Endothelial cell of umbilical vein (primary cell): ENCODE results near the gene CHRNE. TPM values are rescaled to one million over a fixed set of nuclear protein-coding genes. Genes with fewer than 3 reads are reported as not detected.

Source experiments
- BruUV-seq: library from RNA; stranded (reverse); fragments of 400-500 nt; replicated peaks from 2 replicates; lab custom pipeline; 2021; lab: Mats Ljungman, UMichigan
- CTCF ChIA-PET: fragments of 300-600, 350-600 bp; sonication (Branson Sonifier 250); formaldehyde crosslinking; loops from one replicate; lab custom pipeline; 2021; ENCODE audit warnings: antibody characterized with exemption, inconsistent platforms; lab: Charles Lee
- POLR2A ChIA-PET: fragments of 300-600, 350-600 bp; sonication (Branson Sonifier 250); formaldehyde crosslinking; loops from one replicate; lab custom pipeline; 2021; ENCODE audit warnings: antibody characterized with exemption, inconsistent platforms; lab: Charles Lee
- DNase-seq: peaks from one replicate; pipeline ENCODE4 v3.0.0-alpha.2; 2011; ENCODE audit warnings: low read depth, low spot score
- FAIRE-seq: peaks from 2 replicates; lab custom pipeline; 2011; peaks lifted over from hg19 to GRCh38; lab: Jason Lieb, UNC
- H2AFZ ChIP-seq: 2 replicates; pipeline ENCODE4 v1.6.0; 2012; ENCODE audit warnings: low read depth, low read length, control low read depth, inconsistent platforms
- H3K27ac ChIP-seq: 2 replicates; pipeline ENCODE4 v1.5.1; 2011; ENCODE audit warnings: low read depth, mild to moderate bottlenecking, control low read depth, low read length, moderate library complexity; ENCODE audit not compliant: insufficient read depth
- H3K27me3 ChIP-seq, 2 experiments: 2 replicates each; pipeline versions ENCODE4 v1.6.0 to v1.6.1; 2011; ENCODE audit warnings: low read length in 2 of 2, mixed read lengths in 1 of 2; ENCODE audit not compliant: control insufficient read depth in 2 of 2, insufficient read depth in 2 of 2
- H3K36me3 ChIP-seq, 2 experiments: 2 replicates in 1 of 2; 3 replicates in 1 of 2; pipeline ENCODE4 v1.5.1; 2011; ENCODE audit warnings: low read length in 2 of 2, mild to moderate bottlenecking in 1 of 2, moderate library complexity in 1 of 2; ENCODE audit not compliant: control insufficient read depth in 2 of 2, insufficient read depth in 2 of 2; ENCODE audit errors: extremely low read depth in 1 of 2
- H3K4me1 ChIP-seq: 3 replicates; pipeline ENCODE4 v1.5.1; 2011; ENCODE audit warnings: mild to moderate bottlenecking, low read length; ENCODE audit not compliant: control insufficient read depth, insufficient read depth; ENCODE audit errors: extremely low read depth
- H3K4me2 ChIP-seq: 2 replicates; pipeline ENCODE4 v1.6.1; 2011; ENCODE audit warnings: low read length, control low read depth, mixed read lengths; ENCODE audit not compliant: insufficient read depth
- H3K4me3 ChIP-seq, 3 experiments: fragments of 200-600 bp in 1 of 3; sonication (generic), shearing (Covaris generic) in 1 of 3; replicated peaks in 1 of 3; 2 replicates each; pipeline ENCODE4 v1.5.1; 2011 to 2016; ENCODE audit warnings: control low read depth in 3 of 3, low read length in 3 of 3, mild to moderate bottlenecking in 2 of 3, inconsistent platforms in 1 of 3, low read depth in 1 of 3, moderate library complexity in 1 of 3; ENCODE audit not compliant: insufficient read depth in 1 of 3
- H3K79me2 ChIP-seq: 2 replicates; pipeline ENCODE4 v1.6.0; 2012; ENCODE audit warnings: low read length, inconsistent platforms; ENCODE audit not compliant: control insufficient read depth, insufficient read depth
- H3K9ac ChIP-seq: replicated peaks from 2 replicates; pipeline ENCODE3; 2011; ENCODE audit warnings: low read length, control low read depth; ENCODE audit not compliant: insufficient read depth; ENCODE audit errors: extremely low read depth
- H3K9me1 ChIP-seq: replicated peaks from 3 replicates; pipeline ENCODE4 v1.6.0; 2011; ENCODE audit warnings: mild to moderate bottlenecking, low read length; ENCODE audit not compliant: control insufficient read depth, insufficient read depth; ENCODE audit errors: extremely low read depth
- H3K9me3 ChIP-seq: replicated peaks from 2 replicates; pipeline ENCODE4 v1.5.1; 2012; ENCODE audit warnings: low read length, inconsistent platforms; ENCODE audit not compliant: control insufficient read depth, insufficient read depth
- H4K20me1 ChIP-seq: replicated peaks from 2 replicates; pipeline ENCODE3; 2011; ENCODE audit warnings: mild to moderate bottlenecking, low read length; ENCODE audit not compliant: control insufficient read depth, insufficient read depth; ENCODE audit errors: extremely low read depth
- EZH2 ChIP-seq: IDR thresholded peaks from 2 replicates; pipeline ENCODE4 v1.6.1; 2012; ENCODE audit warnings: borderline replicate concordance, low read depth, mild to moderate bottlenecking, moderate library complexity, low read length, inconsistent platforms; ENCODE audit not compliant: severe bottlenecking
- FOS ChIP-seq: IDR thresholded peaks from 2 replicates; pipeline ENCODE4 v1.6.1; 2011; ENCODE audit warnings: mild to moderate bottlenecking, low read length, moderate library complexity, borderline replicate concordance; ENCODE audit not compliant: insufficient read depth
- GATA2 ChIP-seq: IDR thresholded peaks from 2 replicates; pipeline ENCODE4 v1.7.0; 2011; ENCODE audit warnings: low read depth, mild to moderate bottlenecking, moderate library complexity, mixed read lengths, low read length; ENCODE audit not compliant: insufficient read length, insufficient read depth
- JUN ChIP-seq: IDR thresholded peaks from 2 replicates; pipeline ENCODE4 v1.6.1; 2011; ENCODE audit warnings: borderline replicate concordance, low read depth; ENCODE audit not compliant: insufficient read length, insufficient read depth
- MAX ChIP-seq: IDR thresholded peaks from 2 replicates; pipeline ENCODE4 v1.6.1; 2011; ENCODE audit not compliant: insufficient read depth, insufficient read length
- MYC ChIP-seq: IDR thresholded peaks from one replicate; pipeline ENCODE4 v1.6.1; 2011; ENCODE audit warnings: mild to moderate bottlenecking, low read depth, low read length
- POLR2A ChIP-seq: IDR thresholded peaks from 2 replicates; pipeline ENCODE4 v1.6.1; 2012; ENCODE audit warnings: low read depth, mild to moderate bottlenecking, control low read depth, low read length
- POLR2AphosphoS5 ChIP-seq: IDR thresholded peaks from 2 replicates; pipeline ENCODE4 v1.6.1; 2012; ENCODE audit warnings: low read depth, mild to moderate bottlenecking, control low read depth, low read length, moderate library complexity; ENCODE audit not compliant: insufficient read depth
- dilution Hi-C: fragments of 300-500 bp; cut with MboI; formaldehyde crosslinking; loops from one replicate; pipeline ENCODE4 v1.15.0; 2019; ENCODE audit warnings: low sequenced_read_pairs; ENCODE audit not compliant: extremely low pct_ligation_motif_present
- intact Hi-C: fragments of 100-400 bp; cut with micrococcal nuclease; formaldehyde crosslinking; loops from one replicate; pipeline ENCODE4 v1.10.0; 2022
- polyA plus RNA-seq, 4 experiments: library from polyadenylated mRNA; depleted of rRNA in 3 of 4; stranded (reverse) in 3 of 4; unstranded in 1 of 4; fragments of >200 nt; gene quantifications; 2 replicates each; pipeline versions ENCODE4 v1.2.1 to v1.2.3, GENCODE V29; 2011 to 2012; ENCODE audit warnings: missing spikeins in 1 of 4
- total RNA-seq: library from RNA; stranded (reverse); gene quantifications from 2 replicates; pipeline ENCODE4 v1.2.3, GENCODE V29; 2021

The CHRNE gene
- total and polyA plus RNA-seq, 2 donors (not counting 3 experiments of a cell fraction or from before 2014, with no cell fraction given): 0.84 to 1.1 TPM

DNA sequence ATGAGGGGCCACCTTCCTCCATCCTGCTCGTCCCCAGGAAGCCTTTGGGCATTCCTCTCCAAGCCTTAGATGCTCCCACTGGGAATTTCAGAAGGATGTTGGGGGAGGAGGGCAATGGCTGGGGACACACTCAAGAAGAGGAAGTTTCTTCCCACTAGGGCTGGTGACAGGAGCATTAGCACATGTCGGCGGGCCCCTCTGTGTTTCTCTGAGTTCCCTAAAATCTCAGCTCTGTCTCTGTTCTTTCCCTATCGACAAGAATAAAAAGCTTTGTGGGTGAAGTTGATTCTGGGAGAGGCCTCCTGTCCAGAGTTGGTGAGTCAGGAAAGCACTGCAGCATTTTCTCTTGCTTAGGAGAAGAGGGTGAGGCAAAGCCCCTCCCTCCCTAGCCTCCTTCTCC lies 23.3 kb downstream of the CHRNE start:
- Histone ChIP-seq H3K9me3 (no peaks in the 10 kb centered on the region), H3K27me3 (no peaks in the 10 kb centered on the region), H3K4me3 (no peak overlapping the region), H3K79me2 (no peaks in the 10 kb centered on the region), H2AFZ (no peak overlapping the region), H3K9me1 (no peaks in the 10 kb centered on the region), H3K9ac (no peak overlapping the region), H4K20me1 (no peaks in the 10 kb centered on the region), H3K27ac (no peak overlapping the region), H3K36me3 (peaks cover 2 to 20% of the 10 kb centered on the region in 2 experiments), H3K4me1 (no peaks in the 10 kb centered on the region), H3K4me2 (no peak overlapping the region)
- dilution Hi-C loops: no loop called here
- intact Hi-C loops: no loop called here
- DNase-seq: no peak
- CTCF ChIA-PET: interaction anchor here (1.7 to 5.9 kb wide), 3 partner anchors 12 to 91 kb away, joined by 3 to 61 read pairs (median 5); partner anchors contain the start of genes GLTPD2 and VMO1
- no peak for TF ChIP-seq POLR2AphosphoS5
- TF ChIP-seq MYC: no peak
- TF ChIP-seq GATA2: no peak
- no peak for TF ChIP-seq POLR2A
- no peak for TF ChIP-seq JUN
- TF ChIP-seq FOS: no peak
- no peak for FAIRE-seq
- POLR2A ChIA-PET: no interaction called here
- BruUV-seq: no TSS peak

DNA sequence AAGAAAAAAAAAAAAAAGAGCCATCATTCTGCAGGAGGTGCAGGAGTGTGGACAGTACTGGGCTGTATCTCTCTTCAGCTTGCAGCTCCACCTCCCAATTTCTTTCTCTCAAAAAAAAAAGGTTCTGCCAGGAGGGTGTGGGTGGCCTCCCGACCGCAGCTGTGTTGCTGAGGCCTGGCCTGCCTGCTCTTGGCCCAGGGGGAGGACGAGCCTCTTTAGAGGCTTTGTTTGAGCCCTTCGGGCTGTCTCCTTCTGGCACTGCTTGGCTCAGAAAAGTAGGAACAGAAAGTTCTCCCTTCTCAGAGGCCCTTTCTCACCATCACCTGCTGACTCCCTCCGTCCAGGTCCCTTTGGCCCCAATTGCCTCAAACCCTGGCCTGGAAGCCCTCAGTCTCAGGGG lies 25.8 kb downstream of the CHRNE start:
- Histone ChIP-seq H3K9ac (no peak overlapping the region), H3K9me1 (no peaks in the 10 kb centered on the region), H3K4me3 (no peak overlapping the region), H4K20me1 (no peaks in the 10 kb centered on the region), H3K27ac (no peak overlapping the region), H3K36me3 (peaks cover 2 to 15% of the 10 kb centered on the region in 2 experiments), H3K27me3 (no peaks in the 10 kb centered on the region), H3K9me3 (no peaks in the 10 kb centered on the region), H2AFZ (no peak overlapping the region), H3K79me2 (peaks cover 2% of the 10 kb centered on the region), H3K4me1 (peaks cover 7% of the 10 kb centered on the region), H3K4me2 (no peak overlapping the region)
- POLR2A ChIA-PET: no interaction called here
- dilution Hi-C loops (no loop called here), intact Hi-C loops (no loop called here)
- BruUV-seq: no TSS peak
- DNase-seq (no peak), FAIRE-seq (no peak)
- CTCF ChIA-PET: no interaction called here
- no peak for TF ChIP-seq EZH2
- TF ChIP-seq MAX: no peak
